ENCODE results near the gene BOC. TPM values are rescaled to one million over a fixed set of nuclear protein-coding genes. Genes with fewer than 3 reads are reported as not detected.

Gene BOC
- total RNA-seq, 2 experiments from 2014 or later: 0.40 to 0.43 TPM

DNA sequence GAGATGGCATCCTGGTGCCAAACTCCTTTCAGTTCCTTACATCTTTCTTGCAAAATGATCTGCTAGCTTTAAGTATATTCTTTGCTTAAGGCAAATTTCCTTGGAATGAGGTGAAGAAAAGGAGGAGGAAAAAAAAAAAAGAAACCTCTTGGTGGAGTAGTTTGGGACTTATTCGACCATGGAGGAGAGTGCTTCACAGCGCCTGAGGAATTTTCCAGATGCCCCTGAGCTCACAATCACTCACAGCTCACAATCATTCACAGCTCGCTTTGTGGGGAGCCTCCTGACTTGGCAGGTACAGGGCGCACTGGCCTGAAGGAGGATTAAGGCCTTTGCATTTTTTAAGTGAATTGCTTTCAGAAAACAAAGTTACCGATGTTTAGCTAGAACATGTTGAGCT is 53.9 kb downstream of the BOC start:
- no peak for DNase-seq
- Mint-ChIP-seq H3K4me3 (no peak overlapping the region), H3K4me1 (no peaks in the 10 kb centered on the region), H3K27me3 (no peaks in the 10 kb centered on the region), H3K36me3 (ENCODE audit: low read depth) (no peaks in the 10 kb centered on the region), H3K27ac (no peak overlapping the region), H3K9me3 (ENCODE audit: low read depth) (no peaks in the 10 kb centered on the region)
- intact Hi-C loops (cut with DNase I, micrococcal nuclease): no loop called here
- POLR2A ChIA-PET: no interaction called here
- ATAC-seq: no peak
- CTCF ChIA-PET: interaction anchor here (1.1 to 3.8 kb wide), 2 partner anchors 23 to 683 kb away, joined by 3 to 16 read pairs; no protein-coding TSS in a partner anchor

DNA sequence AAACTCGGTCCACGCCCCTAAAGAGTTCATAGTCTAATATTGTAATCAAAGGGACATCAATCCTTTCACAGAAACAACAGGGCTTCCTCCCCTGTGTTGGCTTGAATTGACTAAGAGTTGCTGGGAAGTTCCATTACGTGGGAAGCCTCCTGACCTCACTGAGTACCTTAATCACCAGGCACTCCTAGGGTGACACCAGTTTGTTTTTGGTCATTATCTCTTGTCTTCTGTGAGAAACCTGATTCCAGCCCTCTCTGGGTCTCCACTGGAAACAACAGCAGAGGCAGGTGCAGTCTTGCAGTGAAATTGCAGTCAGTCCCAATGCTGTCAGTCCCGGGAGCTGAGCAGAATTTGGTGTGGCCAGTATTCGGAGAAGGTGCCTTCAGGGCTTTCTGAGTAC is 55.4 kb downstream of the BOC start:
- Mint-ChIP-seq H3K36me3 (ENCODE audit: low read depth) (no peaks in the 10 kb centered on the region), H3K27ac (no peak overlapping the region), H3K4me1 (no peaks in the 10 kb centered on the region), H3K4me3 (no peak overlapping the region), H3K27me3 (no peaks in the 10 kb centered on the region), H3K9me3 (ENCODE audit: low read depth) (no peaks in the 10 kb centered on the region)
- peak; percentile 53 for ATAC-seq
- no peak for DNase-seq
- POLR2A ChIA-PET: no interaction called here
- intact Hi-C loops (cut with DNase I, micrococcal nuclease): no loop called here
- CTCF ChIA-PET: no interaction called here

DNA sequence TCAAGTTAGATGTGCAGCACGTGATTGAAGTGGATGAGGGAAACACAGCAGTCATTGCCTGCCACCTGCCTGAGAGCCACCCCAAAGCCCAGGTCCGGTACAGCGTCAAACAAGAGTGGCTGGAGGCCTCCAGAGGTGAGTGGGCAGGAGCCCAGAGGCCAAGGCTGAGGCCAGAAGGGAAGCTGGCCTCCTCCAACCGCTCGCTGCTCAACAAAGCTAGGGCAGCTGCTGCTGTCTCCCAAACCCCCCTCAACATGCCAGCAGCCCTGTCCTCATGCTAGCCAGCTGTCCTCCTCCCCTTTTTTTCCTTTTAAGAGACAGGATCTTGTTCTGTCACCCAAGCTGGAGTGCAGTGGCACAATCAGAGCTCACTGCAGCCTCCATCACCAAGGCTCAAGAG is 57.0 kb downstream of the BOC start:
- Mint-ChIP-seq H3K4me1 (no peaks in the 10 kb centered on the region), H3K27ac (no peak overlapping the region), H3K9me3 (ENCODE audit: low read depth) (no peaks in the 10 kb centered on the region), H3K36me3 (ENCODE audit: low read depth) (no peaks in the 10 kb centered on the region), H3K27me3 (no peaks in the 10 kb centered on the region), H3K4me3 (no peak overlapping the region)
- DNase-seq: no peak
- intact Hi-C loops (cut with DNase I, micrococcal nuclease): no loop called here
- CTCF ChIA-PET: interaction anchor here (2.6 kb wide), 1 partner anchor 20 kb away, joined by 10 read pairs; no protein-coding TSS in a partner anchor
- POLR2A ChIA-PET: no interaction called here
- no peak for ATAC-seq

DNA sequence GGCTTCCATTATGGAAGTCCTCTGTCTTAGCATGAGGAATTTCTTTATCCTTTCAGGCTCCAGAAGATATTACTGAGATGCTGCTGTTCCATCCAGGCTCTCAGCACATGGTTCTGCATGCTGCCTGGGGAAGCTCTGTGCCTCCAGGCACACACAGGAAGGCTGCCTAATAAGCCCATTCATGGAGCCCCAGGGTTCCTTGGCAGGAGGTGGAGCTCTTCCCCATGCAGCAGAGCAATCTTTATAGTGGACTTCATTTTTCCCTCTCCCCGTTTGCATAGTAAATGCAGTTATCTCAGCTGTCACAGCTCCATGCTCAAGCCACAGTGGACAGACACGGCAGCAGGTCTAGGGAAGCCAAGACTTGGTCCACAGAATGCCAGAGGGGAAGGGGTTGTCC is 57.6 kb downstream of the BOC start:
- no peaks in the 10 kb centered on the region for H3K27me3 Mint-ChIP-seq
- H3K36me3 Mint-ChIP-seq (ENCODE audit: low read depth): no peaks in the 10 kb centered on the region
- ATAC-seq: no peak
- no peaks in the 10 kb centered on the region for H3K4me1 Mint-ChIP-seq
- CTCF ChIA-PET: interaction anchor here (2.6 kb wide), 1 partner anchor 19 kb away, joined by 10 read pairs; no protein-coding TSS in a partner anchor
- POLR2A ChIA-PET: no interaction called here
- H3K27ac Mint-ChIP-seq: no peak overlapping the region
- intact Hi-C loops (cut with DNase I, micrococcal nuclease): no loop called here
- H3K9me3 Mint-ChIP-seq (ENCODE audit: low read depth): no peaks in the 10 kb centered on the region
- DNase-seq: no peak
- no peak overlapping the region for H3K4me3 Mint-ChIP-seq

DNA sequence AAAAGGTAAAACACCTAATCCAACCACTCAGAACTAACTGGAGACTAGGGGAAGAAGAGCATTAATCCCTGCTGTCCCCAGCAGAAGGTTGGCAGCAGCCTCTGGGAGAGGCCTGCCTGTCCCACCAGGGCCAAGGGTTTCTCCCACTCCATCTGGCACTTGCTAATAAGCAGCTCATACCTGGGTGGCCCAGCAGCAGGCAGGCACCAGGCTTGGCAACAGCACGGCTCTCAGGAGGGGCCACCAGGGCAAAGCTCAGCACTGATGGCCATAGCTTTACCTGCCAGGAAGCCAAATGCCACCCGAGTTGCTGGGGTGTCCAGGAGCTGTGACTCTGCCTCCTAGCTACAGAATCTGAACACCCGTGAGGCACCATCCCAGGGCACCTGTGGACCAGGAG is 58.3 kb downstream of the BOC start:
- intact Hi-C loops (cut with DNase I, micrococcal nuclease): no loop called here
- DNase-seq (no peak), ATAC-seq (no peak)
- Mint-ChIP-seq H3K4me3 (no peak overlapping the region), H3K9me3 (ENCODE audit: low read depth) (no peaks in the 10 kb centered on the region), H3K27ac (no peak overlapping the region), H3K27me3 (no peaks in the 10 kb centered on the region), H3K36me3 (ENCODE audit: low read depth) (no peaks in the 10 kb centered on the region), H3K4me1 (no peaks in the 10 kb centered on the region)
- ChIA-PET CTCF (interaction anchor here (2.6 kb wide), 1 partner anchor 19 kb away, joined by 10 read pairs; no protein-coding TSS in a partner anchor), POLR2A (no interaction called here)

DNA sequence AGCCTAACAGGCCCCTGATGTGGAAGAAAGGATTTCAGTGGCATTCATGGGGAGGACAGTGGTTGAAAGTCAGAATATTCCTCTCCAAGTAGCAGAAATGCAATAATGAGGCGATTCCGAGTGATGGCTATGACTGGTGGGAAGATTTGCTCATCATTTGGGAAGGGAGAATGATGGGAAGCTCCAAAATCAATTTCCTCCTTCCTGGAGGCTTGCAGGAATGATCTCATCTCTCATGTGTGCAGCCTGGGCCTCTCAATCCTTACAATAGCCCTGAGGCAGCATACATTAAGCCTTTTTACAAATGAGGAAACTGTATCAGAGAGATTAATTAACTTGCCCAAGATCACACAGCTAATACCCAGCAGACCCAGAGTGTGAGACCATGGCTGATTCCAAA is 58.7 kb downstream of the BOC start:
- no peaks in the 10 kb centered on the region for H3K36me3 Mint-ChIP-seq (ENCODE audit: low read depth)
- ChIA-PET POLR2A (no interaction called here), CTCF (interaction anchor here (2.6 kb wide), 1 partner anchor 18 kb away, joined by 10 read pairs; no protein-coding TSS in a partner anchor)
- no peak overlapping the region for H3K4me3 Mint-ChIP-seq
- intact Hi-C loops (cut with DNase I, micrococcal nuclease): no loop called here
- no peaks in the 10 kb centered on the region for H3K9me3 Mint-ChIP-seq (ENCODE audit: low read depth)
- no peak for DNase-seq
- H3K4me1 Mint-ChIP-seq: no peaks in the 10 kb centered on the region
- H3K27ac Mint-ChIP-seq: no peak overlapping the region
- no peaks in the 10 kb centered on the region for H3K27me3 Mint-ChIP-seq
- no peak for ATAC-seq

DNA sequence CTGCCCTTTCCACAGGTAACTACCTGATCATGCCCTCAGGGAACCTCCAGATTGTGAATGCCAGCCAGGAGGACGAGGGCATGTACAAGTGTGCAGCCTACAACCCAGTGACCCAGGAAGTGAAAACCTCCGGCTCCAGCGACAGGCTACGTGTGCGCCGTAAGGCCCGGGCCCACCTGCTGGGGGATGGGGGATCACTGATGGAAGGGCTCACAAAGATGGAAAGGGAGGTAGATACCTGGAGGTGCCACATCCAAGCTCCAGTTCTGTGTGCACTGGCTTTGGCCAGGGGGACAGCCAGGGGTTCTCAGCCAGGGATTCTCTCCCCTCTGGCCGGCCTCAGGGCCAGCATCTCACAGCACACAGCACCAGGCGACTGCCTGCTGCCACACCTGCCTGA is 59.4 kb downstream of the BOC start:
- intact Hi-C loops (cut with DNase I, micrococcal nuclease): no loop called here
- Mint-ChIP-seq H3K27ac (no peak overlapping the region), H3K4me1 (no peaks in the 10 kb centered on the region), H3K9me3 (ENCODE audit: low read depth) (no peaks in the 10 kb centered on the region), H3K27me3 (no peaks in the 10 kb centered on the region), H3K36me3 (ENCODE audit: low read depth) (no peaks in the 10 kb centered on the region), H3K4me3 (no peak overlapping the region)
- DNase-seq (no peak), ATAC-seq (no peak)
- ChIA-PET CTCF (interaction anchor here (0.6 to 2.6 kb wide), 3 partner anchors 18 to 474 kb away, joined by 3 to 10 read pairs (median 4); no protein-coding TSS in a partner anchor), POLR2A (no interaction called here)

DNA sequence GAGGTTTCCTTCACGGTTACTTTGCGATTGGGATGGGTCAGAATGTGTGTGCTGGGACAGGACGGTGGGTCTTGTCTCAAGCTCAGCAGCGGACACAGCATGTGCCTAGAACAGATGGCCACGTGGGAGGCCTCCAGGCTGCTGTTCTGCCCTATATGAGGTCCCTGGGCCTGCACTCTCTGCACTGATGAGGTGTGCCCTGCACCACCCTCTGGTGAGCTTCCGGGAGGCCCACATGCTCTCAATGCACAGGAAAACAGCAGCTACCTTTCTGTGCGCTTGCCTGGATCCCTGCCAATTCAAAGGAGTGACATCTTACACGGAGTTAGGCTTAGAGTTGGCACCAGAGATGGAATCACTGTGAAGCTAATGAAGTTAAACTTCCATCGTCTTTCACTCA is 59.8 kb downstream of the BOC start:
- H3K27ac Mint-ChIP-seq: no peak overlapping the region
- peaks cover 3% of the 10 kb centered on the region for H3K4me1 Mint-ChIP-seq
- POLR2A ChIA-PET: no interaction called here
- no peak for DNase-seq
- H3K36me3 Mint-ChIP-seq (ENCODE audit: low read depth): no peaks in the 10 kb centered on the region
- H3K4me3 Mint-ChIP-seq: no peak overlapping the region
- CTCF ChIA-PET: interaction anchor here (0.6 to 1.1 kb wide), 2 partner anchors 110 to 474 kb away, joined by 3 to 4 read pairs; no protein-coding TSS in a partner anchor
- intact Hi-C loops (cut with DNase I, micrococcal nuclease): no loop called here
- no peak for ATAC-seq
- H3K27me3 Mint-ChIP-seq: no peaks in the 10 kb centered on the region
- no peaks in the 10 kb centered on the region for H3K9me3 Mint-ChIP-seq (ENCODE audit: low read depth)

DNA sequence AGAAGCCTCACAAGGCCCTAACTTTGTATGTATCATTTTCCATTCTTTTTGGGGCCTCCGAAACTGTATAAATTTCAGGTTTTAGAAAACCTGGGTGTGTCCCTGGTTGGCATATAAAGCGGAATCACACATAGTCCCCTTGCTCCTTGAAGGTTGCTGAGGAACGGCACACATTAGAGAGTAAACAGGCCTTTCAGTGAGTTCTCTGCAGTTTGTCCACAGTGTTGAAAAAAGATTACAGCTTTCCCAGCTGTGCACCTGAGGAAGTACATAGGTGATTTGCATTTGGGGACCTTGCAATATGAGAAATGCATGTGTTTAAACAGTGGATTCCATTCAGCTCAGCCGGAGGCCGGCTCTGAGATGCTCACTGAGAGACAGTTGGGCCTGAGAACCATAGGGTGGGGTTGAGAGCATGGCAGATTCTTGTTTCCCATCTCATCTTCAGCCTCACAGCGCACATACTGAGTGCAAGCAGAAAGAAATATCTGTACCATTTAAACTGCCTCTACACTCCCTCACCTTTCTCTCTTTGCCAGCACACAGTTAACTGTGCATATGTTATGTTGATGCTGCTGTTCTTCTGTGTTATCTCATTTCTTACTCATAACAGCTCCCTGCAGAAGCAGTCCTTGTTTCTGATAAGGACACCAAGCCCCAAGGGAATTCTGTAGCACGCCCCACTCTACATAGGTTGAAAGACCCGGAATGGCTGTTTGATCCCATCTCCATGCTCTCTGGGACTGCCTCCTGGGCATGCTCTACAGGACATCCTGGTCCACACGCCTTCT is 60.4 kb downstream of the BOC start:
- H3K9me3 Mint-ChIP-seq (ENCODE audit: low read depth): no peaks in the 10 kb centered on the region
- POLR2A ChIA-PET: no interaction called here
- ATAC-seq (no peak), DNase-seq (no peak)
- no peaks in the 10 kb centered on the region for H3K36me3 Mint-ChIP-seq (ENCODE audit: low read depth)
- CTCF ChIA-PET: interaction anchor here (1.1 kb wide), 1 partner anchor 473 kb away, joined by 3 read pairs; no protein-coding TSS in a partner anchor
- peaks cover 5% of the 10 kb centered on the region for H3K4me1 Mint-ChIP-seq
- H3K27ac Mint-ChIP-seq: no peak overlapping the region
- intact Hi-C loops (cut with DNase I, micrococcal nuclease): no loop called here
- H3K4me3 Mint-ChIP-seq: no peak overlapping the region
- no peaks in the 10 kb centered on the region for H3K27me3 Mint-ChIP-seq

DNA sequence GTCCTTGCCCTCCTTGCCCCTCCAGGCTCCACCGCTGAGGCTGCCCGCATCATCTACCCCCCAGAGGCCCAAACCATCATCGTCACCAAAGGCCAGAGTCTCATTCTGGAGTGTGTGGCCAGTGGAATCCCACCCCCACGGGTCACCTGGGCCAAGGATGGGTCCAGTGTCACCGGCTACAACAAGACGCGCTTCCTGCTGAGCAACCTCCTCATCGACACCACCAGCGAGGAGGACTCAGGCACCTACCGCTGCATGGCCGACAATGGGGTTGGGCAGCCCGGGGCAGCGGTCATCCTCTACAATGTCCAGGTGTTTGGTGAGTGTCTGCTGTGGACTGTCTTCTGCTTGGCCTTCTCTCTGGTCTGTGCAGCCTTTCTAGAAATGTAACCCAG is 61.0 kb downstream of the BOC start:
- no peak overlapping the region for H3K4me3 Mint-ChIP-seq
- DNase-seq (no peak), ATAC-seq (no peak)
- H3K4me1 Mint-ChIP-seq: peaks cover 5% of the 10 kb centered on the region
- no peaks in the 10 kb centered on the region for H3K27me3 Mint-ChIP-seq
- no peaks in the 10 kb centered on the region for H3K36me3 Mint-ChIP-seq (ENCODE audit: low read depth)
- intact Hi-C loops (cut with DNase I, micrococcal nuclease): no loop called here
- ChIA-PET CTCF (no interaction called here), POLR2A (no interaction called here)
- no peaks in the 10 kb centered on the region for H3K9me3 Mint-ChIP-seq (ENCODE audit: low read depth)
- H3K27ac Mint-ChIP-seq: no peak overlapping the region

DNA sequence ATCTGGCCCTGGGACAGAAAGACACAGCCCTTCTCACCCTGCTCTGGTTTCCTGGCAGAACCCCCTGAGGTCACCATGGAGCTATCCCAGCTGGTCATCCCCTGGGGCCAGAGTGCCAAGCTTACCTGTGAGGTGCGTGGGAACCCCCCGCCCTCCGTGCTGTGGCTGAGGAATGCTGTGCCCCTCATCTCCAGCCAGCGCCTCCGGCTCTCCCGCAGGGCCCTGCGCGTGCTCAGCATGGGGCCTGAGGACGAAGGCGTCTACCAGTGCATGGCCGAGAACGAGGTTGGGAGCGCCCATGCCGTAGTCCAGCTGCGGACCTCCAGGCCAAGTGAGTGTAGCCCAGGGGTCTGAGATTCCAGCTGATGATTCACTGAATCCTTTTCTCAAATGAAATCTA is 61.7 kb downstream of the BOC start:
- Mint-ChIP-seq H3K36me3 (ENCODE audit: low read depth) (no peaks in the 10 kb centered on the region), H3K4me3 (no peak overlapping the region), H3K27me3 (no peaks in the 10 kb centered on the region), H3K4me1 (peaks cover 5% of the 10 kb centered on the region), H3K27ac (no peak overlapping the region), H3K9me3 (ENCODE audit: low read depth) (no peaks in the 10 kb centered on the region)
- intact Hi-C loops (cut with DNase I, micrococcal nuclease): no loop called here
- POLR2A ChIA-PET: no interaction called here
- CTCF ChIA-PET: interaction anchor here (0.6 to 0.7 kb wide), 2 partner anchors 53 to 66 kb away, joined by 3 read pairs; no protein-coding TSS in a partner anchor
- no peak for ATAC-seq
- DNase-seq: no peak

DNA sequence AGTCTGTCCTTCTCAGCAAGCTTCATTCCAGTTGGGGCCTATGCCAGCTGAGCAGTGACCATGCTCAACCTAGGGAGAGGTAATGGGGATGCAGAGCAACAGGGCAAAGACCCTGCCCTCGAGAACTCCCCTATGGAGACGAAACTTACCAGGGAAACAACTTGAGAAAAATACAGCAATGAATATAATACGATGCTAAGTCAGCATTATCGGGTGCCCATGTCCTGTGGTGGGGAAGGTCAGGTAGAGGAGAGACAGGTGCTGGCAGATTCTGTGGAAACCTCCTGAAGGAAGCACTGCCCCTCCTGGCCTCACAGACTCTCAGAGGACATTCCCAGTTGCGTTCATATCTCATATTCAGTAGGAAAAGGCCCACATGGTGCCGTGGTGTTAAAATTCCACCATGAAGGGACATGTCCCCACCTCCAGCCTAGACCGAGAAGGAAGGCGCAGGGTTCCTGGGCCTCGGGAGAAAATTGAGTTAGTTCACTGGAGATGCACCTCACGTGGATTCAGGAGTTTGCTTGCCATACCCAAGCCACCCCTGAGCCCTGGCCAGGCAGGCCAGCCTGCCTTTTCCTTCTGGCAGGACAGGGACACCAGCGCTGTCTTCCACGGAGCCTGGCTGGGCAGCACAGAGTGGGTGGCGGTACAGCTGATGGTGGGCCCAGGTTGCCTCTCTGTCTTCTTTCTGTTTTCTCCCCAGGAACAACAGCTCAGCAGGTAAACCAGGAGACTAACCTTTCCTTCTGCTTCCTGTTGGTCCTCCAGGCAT is 62.4 kb downstream of the BOC start:
- DNase-seq (no peak), ATAC-seq (no peak)
- CTCF ChIA-PET: interaction anchor here (0.7 kb wide), 1 partner anchor 65 kb away, joined by 3 read pairs; no protein-coding TSS in a partner anchor
- Mint-ChIP-seq H3K27ac (no peak overlapping the region), H3K36me3 (ENCODE audit: low read depth) (no peaks in the 10 kb centered on the region), H3K4me1 (peaks cover 5% of the 10 kb centered on the region), H3K4me3 (no peak overlapping the region), H3K27me3 (no peaks in the 10 kb centered on the region), H3K9me3 (ENCODE audit: low read depth) (no peaks in the 10 kb centered on the region)
- intact Hi-C loops (cut with DNase I, micrococcal nuclease): no loop called here
- POLR2A ChIA-PET: no interaction called here

All from activated CD4-positive, alpha-beta T cell treated with anti-CD3 and anti-CD28 coated beads for 36 hours (primary cell).